CD4-positive, alpha-beta T cell treated with Interleukin-6 for 4 hours (primary cell): ENCODE measurements around the gene GIPC3.
"Not testable (repeated sequence)": the region's sequence is repeated elsewhere in the genome, so short reads cannot be mapped to it uniquely, and the experiment has no call there.

Experiments
- DNase-seq: peaks from one replicate; pipeline ENCODE4 v3.0.0-alpha.2; 2020; ENCODE audit warnings: mixed read lengths

GIPC3 gene

GRCh38 chr19:3619631-3620012, 34.3 kb downstream of the GIPC3 start:
- no peak for DNase-seq

GRCh38 chr19:3620145-3620816, 35.0 kb downstream of the GIPC3 start:
- no peak for DNase-seq

- DNase-seq: no peak
Measured at GRCh38 chr19:3620817-3621547, 35.7 kb downstream of the GIPC3 start.

DNA sequence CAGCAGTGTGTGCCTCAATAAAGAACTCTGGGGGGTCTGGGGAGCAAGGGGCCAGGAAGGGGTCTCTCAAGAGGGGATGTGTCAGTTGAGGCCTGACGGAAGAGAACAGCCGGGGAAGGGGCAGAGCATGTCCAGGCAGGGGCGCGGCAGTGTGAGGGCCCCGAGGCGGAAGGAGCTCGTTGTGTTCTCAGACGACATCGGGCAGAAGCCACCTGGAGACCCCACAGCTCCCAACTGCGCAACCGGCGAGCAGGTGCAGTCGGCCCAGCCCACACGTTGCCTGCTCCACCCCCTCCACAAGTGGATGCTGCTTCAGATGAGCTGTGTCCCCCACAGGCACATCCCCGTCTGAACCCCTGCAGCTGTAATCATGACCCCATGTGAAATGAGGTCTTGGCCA, 36.4 kb downstream of the GIPC3 start:
- DNase-seq: no peak

GRCh38 chr19:3622224-3622623, 36.9 kb downstream of the GIPC3 start:
- no peak for DNase-seq

DNA sequence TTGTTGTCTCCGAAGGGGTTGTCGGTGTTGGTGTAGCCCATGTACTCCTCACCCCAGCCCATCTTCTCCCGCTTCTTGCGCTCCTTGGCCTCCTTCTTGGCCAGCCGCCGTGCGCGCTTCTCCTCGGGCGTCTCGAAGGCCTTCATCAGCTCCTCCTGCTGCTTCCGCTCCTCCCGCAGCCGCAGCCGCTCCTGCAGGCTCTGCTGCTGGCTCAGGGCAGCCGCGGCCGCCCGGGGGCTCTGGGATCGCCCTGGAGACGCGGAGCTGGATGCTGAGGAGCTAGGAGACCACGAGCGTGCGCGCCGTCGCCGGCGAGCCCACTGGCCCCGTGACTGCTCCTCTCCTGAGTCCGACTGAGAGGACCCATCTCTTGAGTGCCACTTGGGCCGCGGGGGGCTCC, 38.4 kb downstream of the GIPC3 start:
- no peak for DNase-seq

- DNase-seq: no peak
Measured at GRCh38 chr19:3625996-3626472, 40.8 kb downstream of the GIPC3 start.

DNA sequence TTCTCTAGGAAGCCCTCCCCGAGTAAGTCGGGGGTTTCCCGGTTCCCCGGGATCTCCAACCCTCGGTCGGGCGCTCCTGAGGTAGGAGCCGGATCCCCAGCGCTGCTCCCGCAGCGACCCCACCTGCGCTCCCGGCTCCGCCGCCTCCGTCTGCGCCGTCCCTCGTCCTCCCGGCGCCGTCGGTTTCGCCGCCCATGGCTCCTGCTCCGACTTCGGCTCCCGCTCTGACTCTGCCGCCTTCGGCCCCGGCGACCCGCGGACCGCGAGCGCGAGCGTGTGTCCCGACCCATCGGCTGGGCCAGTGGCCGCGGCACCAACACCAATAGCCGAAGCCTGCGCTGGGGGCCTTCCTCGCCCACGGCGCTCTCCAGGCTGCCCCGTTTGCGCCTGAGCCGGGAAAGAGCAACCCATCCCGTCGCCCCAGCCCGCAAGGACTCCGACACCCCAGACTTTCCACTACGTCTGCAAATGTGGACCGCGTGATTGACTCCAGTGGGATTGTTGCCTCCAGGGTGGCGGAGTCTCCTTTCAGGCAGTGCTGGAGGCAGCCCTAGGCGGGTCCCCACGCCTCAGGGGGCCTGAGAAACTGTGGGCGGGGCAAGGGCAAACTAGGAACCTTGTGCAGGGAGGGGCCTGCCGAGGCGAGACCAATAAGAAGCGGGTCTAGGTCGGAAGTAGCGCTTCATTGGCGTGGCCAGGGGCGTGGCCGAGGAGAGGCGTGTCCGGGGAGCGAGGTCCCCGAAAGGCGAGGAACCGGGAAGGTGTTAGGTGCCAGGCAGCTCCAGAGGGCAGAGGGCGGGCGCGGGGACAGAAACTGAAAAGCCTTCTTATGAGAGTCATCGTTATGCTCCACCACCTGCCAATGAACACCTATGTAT, 41.4 kb downstream of the GIPC3 start, which contains the start of gene CACTIN:
CACTIN (minus strand) TSS at position 318 of the 878 bp plus-strand sequence; CDS start at position 290, 28 bp downstream.
- peak; percentile 100 for DNase-seq

GRCh38 chr19:3627351-3627723, 42.1 kb downstream of the GIPC3 start:
- DNase-seq: no peak

GRCh38 chr19:3628766-3629165, 43.5 kb downstream of the GIPC3 start:
- DNase-seq: not testable (repeated sequence)

GRCh38 chr19:3631053-3631861, 46.0 kb downstream of the GIPC3 start:
- DNase-seq: no peak

DNA sequence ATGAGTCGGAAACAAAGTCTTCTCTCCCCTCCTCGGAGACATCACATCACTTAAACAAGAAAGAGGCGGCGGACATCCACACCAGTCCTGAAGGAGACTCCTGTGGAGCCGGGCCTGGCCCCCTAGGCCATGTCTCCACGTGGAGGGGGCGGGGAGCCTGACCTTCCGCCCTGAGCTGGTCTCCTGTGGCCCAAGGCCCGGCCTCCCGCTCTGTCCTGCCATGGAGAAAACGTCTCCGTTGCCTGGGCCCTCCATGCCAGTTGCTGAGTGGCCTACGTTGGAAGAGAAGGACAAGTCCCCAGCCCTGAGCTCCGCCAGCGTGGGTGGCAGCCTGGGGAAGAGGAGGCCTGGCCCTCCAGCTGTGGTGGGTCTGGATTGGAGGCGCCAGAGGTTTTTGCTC, 46.8 kb downstream of the GIPC3 start:
- no peak for DNase-seq

- DNase-seq: no peak
Measured at GRCh38 chr19:3632739-3633558, 47.7 kb downstream of the GIPC3 start.

- no peak for DNase-seq
Measured at GRCh38 chr19:3633559-3633988, 48.3 kb downstream of the GIPC3 start.

GRCh38 chr19:3634496-3635045, 49.3 kb downstream of the GIPC3 start:
- DNase-seq: no peak

GRCh38 chr19:3636506-3636905, 51.2 kb downstream of the GIPC3 start:
- DNase-seq: no peak

DNA sequence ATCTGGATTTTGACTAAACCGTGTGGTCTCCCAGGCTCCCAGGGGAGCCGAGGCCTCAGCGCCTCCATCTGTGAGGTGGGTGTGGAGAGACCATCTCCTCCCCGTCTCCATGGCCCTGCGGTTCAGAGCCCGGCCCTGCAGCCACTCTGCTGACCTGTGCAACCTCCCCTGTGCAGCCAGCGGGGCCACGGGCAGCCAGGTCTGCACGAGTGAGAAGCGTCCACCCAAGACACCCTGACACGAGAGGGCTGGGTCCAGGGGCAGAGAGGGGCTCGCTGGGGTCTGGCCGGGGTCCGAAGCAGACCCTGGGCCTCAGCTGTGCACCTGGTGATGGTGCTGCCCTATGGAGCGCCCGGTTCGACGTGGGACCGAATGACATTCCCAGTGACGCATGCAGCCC, 51.7 kb downstream of the GIPC3 start:
- DNase-seq: no peak

DNA sequence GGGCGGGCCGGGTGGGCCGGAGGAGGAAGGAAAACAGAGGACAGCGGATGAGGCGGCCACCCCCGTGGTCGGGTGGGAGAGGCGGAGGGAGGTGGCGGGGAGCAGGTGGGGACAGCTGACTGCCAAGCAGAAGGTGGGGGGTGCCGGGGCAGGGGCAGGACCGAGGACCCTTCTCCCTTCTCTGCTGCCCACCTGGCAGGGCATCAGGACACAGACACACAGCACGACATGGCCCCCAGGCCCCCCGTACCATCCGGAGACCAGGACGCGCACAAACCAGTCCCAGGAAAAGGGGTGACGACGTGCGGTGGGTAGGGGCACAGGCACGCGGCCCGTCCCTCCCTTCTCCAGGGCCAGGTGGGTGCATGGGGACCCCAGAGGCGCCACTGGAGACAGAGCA, 52.3 kb downstream of the GIPC3 start:
- no peak for DNase-seq

DNA sequence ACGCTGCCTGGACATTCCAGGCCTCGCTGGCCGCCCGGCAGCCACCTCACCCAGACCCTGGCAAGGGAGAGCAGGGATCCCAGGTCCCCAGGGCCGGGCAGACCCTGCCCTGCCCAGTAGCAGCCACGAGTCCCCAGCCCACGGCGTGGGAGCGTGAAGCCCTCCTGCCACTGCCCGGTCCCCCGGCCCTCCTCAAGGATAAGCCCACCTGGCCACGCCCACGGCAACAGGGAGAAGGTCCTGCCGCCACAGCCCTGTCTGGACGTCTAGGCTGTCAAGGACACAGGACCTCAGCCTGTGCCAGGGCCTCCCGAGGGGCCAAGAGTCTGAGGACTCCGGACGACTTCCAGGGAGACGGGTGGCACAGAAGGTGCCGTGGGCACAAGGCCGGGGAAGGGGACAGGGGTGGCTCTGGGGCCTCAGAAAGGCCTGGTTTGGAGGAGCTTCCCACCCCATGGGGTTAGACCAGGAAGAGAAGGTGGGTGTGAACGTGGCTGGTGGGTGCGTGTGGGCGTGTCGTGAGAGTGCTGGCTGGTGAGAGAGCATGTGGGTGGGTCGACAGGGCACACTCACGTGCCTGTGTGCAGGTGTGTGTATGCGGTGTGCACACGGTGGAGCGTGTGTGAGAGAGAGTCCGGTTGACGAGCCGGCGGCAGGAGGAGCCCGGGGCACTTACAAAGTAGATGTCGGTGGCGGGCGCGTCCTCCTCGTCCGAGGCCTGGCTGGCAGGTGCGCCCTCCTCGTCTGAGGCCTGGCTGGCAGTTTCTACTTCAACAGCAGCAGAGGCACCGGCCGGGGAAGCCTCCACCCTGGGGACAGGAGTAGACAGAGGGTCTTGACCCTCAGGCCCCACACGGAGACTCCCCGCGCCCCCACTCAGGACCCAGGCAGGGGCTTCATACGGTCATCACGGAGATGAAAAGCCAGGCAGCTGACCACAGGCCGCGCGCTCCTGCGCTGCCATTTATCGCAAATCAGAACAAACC, 53.2 kb downstream of the GIPC3 start:
- no peak for DNase-seq

GRCh38 chr19:3639479-3639878, 54.2 kb downstream of the GIPC3 start:
- no peak for DNase-seq
